Keratinocyte (primary cell): Measurements from ENCODE around the gene DSCAM.

Experiments
- EZH2 ChIP-seq: IDR thresholded peaks from one replicate; pipeline ENCODE4 v1.6.1; 2012; ENCODE audit warnings: inconsistent platforms, mild to moderate bottlenecking, low read length, moderate library complexity
- TF ChIP-seq, protein P1 (sequence below), 3 experiments: IDR thresholded peaks in 1 of 3; conservative IDR thresholded peaks in 1 of 3; optimal IDR thresholded peaks in 1 of 3; 2 replicates in 2 of 3; 3 replicates in 1 of 3; pipeline versions ENCODE3 to v1.5.1; 2011; ENCODE audit warnings: low read length in 3 of 3, mild to moderate bottlenecking in 3 of 3, moderate library complexity in 2 of 3, control low read depth in 1 of 3, inconsistent platforms in 1 of 3; ENCODE audit not compliant: insufficient read depth in 2 of 3; ENCODE audit errors: extremely low read depth in 1 of 3

DNA sequence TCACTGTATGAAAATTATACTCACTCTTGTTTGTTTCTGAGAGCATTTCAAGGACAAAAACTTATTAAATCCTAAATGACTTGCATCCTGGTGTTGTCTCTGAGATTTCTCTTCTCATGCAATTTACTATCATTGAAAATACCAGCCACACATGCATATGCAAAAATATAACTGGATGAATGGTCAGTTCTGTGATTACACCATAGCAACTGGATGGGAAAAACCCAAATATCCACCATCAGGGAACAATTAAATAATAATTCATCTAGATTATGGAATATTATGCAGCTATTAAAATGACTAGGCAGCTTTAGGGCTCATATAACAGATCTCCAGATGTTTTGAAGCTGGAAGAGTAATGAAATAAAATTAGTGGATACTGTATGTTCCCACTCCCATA is 11.6 kb upstream of the DSCAM start:
- TF ChIP-seq, protein P1, sequence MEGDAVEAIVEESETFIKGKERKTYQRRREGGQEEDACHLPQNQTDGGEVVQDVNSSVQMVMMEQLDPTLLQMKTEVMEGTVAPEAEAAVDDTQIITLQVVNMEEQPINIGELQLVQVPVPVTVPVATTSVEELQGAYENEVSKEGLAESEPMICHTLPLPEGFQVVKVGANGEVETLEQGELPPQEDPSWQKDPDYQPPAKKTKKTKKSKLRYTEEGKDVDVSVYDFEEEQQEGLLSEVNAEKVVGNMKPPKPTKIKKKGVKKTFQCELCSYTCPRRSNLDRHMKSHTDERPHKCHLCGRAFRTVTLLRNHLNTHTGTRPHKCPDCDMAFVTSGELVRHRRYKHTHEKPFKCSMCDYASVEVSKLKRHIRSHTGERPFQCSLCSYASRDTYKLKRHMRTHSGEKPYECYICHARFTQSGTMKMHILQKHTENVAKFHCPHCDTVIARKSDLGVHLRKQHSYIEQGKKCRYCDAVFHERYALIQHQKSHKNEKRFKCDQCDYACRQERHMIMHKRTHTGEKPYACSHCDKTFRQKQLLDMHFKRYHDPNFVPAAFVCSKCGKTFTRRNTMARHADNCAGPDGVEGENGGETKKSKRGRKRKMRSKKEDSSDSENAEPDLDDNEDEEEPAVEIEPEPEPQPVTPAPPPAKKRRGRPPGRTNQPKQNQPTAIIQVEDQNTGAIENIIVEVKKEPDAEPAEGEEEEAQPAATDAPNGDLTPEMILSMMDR (optimal IDR thresholded peaks at IDR 0.05 in 1 of 3, IDR thresholded peaks at IDR 0.05 in 1 of 3, conservative IDR thresholded peaks at IDR 0.05 in 1 of 3; ENCODE audit: extremely low read depth in 1 of 3, insufficient read depth in 2 of 3, low read length in 3 of 3), result no peak
- TF ChIP-seq EZH2, result no peak
